Fibroblast of lung (primary cell): Measurements from ENCODE around the gene PDE3A.
"Not testable (repeated sequence)": the region's sequence is repeated elsewhere in the genome, so short reads cannot be mapped to it uniquely, and the experiment has no call there.

Experiments used
- CTCF ChIP-seq, 2 donors: IDR thresholded peaks in 1 of 2; conservative IDR thresholded peaks in 1 of 2; 1 replicate in 1 of 2; 2 replicates in 1 of 2; pipeline ENCODE4 v1.5.1; 2011 to 2012; ENCODE audit warnings: low read length in 2 of 2, control low read depth in 1 of 2, inconsistent platforms in 1 of 2, low read depth in 1 of 2, mild to moderate bottlenecking in 1 of 2
- EZH2 ChIP-seq: IDR thresholded peaks from 2 replicates; pipeline ENCODE4 v1.5.1; 2012; ENCODE audit warnings: low read length, control low read depth, mild to moderate bottlenecking; ENCODE audit errors: missing control alignments

GRCh38 chr12:20552586-20552985 is 184.2 kb downstream of the PDE3A start:
- TF ChIP-seq CTCF (conservative IDR thresholded peaks at IDR 0.05 in 1 of 2, IDR thresholded peaks at IDR 0.05 in 1 of 2; ENCODE audit: low read depth in 1 of 2, low read length in 2 of 2); EZH2: not testable (repeated sequence)
